GM19468 (cell line): ENCODE data around the gene OR52N5.

Experiments used
- ATAC-seq: cut with Tn5 transposase; IDR thresholded peaks from one replicate; pipeline ENCODE4 v1.9.1; 2021; ENCODE audit warnings: mild to moderate bottlenecking, moderate library complexity, moderate number of reproducible peaks; ENCODE audit not compliant: unreplicated experiment; ENCODE audit errors: extremely low read depth

The OR52N5 gene

GRCh38 chr11:5727691-5728090, 55.5 kb downstream of the OR52N5 start:
- ATAC-seq = no peak

GRCh38 chr11:5726351-5726750, 56.8 kb downstream of the OR52N5 start:
- ATAC-seq = no peak
